Islet of Langerhans (tissue), 1 donor: ENCODE measurements around the gene SPARCL1.
"Not testable (repeated sequence)": the region's sequence is repeated elsewhere in the genome, so short reads cannot be mapped to it uniquely, and the experiment has no call there.

ENCODE experiments used
- FAIRE-seq: peaks from one replicate; lab custom pipeline; 2011; peaks lifted over from hg19 to GRCh38; lab: Jason Lieb, UNC

The SPARCL1 gene

DNA sequence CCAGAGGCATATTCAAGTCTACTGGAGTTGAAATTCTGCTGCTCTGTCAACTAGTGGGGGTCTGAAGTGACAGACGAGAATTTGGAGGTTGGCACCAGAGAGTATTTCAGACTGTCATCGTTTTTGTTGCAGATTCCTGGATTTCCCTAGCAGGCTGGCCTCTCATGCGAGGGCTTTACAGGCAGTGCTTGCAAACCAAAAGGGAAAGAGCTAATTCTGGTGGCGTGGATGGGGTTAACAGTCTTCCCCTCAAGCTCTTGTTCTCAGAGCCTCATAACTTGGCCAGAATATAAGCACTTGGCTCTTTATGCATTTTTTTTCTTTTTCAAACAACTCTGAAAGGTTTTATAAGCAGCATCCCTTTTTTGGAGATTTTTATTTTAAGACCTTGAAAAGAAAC lies at the start of gene SPARCL1:
Gene SPARCL1 (minus strand): TSS at position 190 of the 400 bp plus-strand sequence. CDS start 29,802 bp downstream, outside the sequence.
- no peak for FAIRE-seq

- no peak for FAIRE-seq
Measured at GRCh38 chr4:87575983-87576382, 46.8 kb upstream of the SPARCL1 start.

- no peak for FAIRE-seq
Measured at GRCh38 chr4:87575408-87575807, 46.2 kb upstream of the SPARCL1 start.

GRCh38 chr4:87574996-87575395 lies 45.8 kb upstream of the SPARCL1 start:
- no peak for FAIRE-seq

DNA sequence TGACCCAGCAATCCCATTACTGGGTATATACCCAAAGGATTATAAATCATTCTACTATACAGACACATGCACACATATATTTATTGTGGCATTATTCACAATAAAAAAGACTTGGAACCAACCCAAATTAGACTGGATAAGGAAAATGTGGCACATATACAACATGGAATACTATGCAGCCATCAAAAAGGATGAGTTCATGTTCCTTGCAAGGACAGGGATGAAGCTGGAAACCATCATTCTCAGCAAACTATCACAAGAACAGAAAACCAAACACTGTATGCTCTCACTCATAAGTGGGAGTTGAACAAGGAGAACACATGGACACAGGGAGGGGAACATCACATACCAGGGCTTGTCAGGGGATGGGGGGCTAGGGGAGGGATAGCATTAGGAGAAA lies 45.2 kb upstream of the SPARCL1 start:
- not testable (repeated sequence) for FAIRE-seq

GRCh38 chr4:87570290-87570805 lies 41.2 kb upstream of the SPARCL1 start:
- no peak for FAIRE-seq

DNA sequence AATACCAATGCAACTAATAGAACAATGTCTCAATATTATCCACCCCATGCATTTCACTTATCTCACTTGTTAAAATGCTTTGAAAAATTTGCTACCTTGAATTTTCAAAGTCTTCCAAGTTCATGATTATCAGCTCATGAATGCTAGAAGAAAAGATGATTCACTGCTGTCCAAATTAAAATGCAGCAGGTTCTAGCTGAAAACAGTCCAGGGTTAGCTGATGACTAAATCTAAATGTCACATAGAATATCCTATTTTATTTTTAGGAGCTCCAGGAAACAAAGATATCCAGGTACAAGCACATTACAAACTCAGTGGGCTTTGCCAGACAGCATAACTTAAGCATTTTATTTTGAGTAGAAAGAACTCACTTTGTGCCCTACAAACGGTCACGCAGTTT lies 38.0 kb upstream of the SPARCL1 start:
- peak; percentile 45 for FAIRE-seq

GRCh38 chr4:87566276-87566675 lies 37.1 kb upstream of the SPARCL1 start:
- FAIRE-seq: no peak

GRCh38 chr4:87565746-87566145 lies 36.6 kb upstream of the SPARCL1 start:
- no peak for FAIRE-seq

DNA sequence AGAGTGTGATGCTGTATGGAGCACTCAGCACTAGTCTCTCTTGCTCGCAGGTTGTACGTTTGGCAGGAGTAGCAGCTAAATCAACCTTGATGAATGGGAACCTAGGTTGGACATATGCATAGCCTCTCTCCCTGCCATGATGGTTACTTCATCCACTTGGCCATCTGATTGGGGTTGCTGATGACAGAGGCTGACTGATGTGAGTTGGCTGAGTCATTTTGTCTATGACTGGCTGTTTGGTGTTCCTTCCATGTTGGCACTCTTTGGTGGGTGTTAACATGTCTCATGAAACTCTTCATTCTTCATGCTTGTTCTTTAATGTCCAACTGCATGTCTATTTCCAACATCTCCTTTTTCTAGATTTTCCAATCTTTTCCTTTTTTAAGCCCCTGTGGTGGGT lies 31.6 kb upstream of the SPARCL1 start:
- no peak for FAIRE-seq

DNA sequence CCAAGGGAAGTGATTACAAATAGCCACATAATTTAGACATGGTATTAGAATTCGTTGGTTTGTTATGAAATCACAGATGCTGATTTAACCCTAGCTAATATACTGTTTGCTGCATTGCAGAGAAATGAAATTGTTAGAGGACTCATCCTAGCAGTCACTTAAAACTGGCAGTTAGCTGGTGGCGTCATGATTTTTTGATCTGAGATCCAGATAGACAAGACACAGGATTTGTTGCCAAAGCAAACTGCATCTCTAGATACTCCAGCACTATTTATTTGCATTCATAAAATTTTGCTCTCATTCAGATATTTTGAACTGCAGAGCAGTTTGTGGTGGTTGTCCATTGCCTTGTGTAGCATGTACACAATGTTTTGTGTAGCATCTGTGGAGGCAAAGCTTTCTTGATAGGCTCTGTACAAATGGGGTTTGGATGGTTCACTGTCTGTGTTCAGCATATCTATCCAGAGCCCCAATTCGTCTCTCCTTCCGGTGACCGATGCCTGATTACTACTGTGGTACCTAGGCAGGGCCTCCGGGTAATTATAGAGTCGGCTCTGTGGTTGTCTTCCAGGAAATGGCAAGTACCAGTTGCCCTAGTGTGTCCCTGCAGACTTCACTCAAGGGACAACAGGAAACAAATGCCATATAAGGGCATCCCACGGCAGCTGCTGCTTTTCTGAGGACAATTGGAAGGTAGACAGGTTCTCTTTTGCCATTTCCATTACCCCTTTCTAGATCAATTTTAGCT lies 30.1 kb upstream of the SPARCL1 start:
- no peak for FAIRE-seq

GRCh38 chr4:87557348-87557747 lies 28.2 kb upstream of the SPARCL1 start:
- FAIRE-seq: no peak

- FAIRE-seq: no peak
Measured at GRCh38 chr4:87555773-87556619, 26.8 kb upstream of the SPARCL1 start.

DNA sequence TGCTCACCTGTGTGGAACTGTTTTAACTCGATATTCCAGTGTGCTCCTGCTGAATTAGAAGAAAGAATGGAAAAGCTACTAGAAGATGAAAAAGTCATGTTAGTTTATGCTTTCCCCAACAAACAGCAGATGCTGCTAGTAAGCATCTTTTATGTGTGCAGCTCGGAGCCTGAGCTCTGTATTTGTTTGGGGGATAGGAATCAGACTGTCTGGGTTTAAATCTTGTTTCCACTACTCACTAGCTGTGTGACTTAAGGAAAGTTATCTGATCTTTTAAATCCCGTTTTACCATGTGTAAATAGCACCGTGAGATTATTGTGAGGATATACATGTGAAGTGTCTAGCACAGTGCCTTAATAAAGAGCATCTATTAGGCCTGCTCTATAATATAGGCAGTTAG lies 24.0 kb upstream of the SPARCL1 start:
- FAIRE-seq: no peak

DNA sequence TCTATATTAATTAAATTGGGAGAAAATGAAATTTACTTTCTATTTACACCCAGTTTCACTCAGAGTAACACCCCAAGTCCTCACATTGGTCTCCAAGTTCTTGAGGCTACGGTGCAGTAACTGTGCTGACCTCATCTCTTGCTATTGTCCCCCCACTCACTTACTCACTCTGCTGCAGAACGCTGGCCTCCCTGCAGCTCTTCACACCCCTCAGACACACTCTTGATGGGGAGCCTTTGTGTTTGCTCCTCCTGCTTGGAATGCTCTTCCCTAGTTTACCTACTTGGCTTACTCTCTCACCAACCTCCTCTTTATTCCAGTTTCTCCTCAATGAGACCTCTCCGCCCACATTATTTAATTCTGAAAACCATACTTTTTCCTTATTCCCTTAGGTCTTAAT lies 22.2 kb upstream of the SPARCL1 start:
- no peak for FAIRE-seq

DNA sequence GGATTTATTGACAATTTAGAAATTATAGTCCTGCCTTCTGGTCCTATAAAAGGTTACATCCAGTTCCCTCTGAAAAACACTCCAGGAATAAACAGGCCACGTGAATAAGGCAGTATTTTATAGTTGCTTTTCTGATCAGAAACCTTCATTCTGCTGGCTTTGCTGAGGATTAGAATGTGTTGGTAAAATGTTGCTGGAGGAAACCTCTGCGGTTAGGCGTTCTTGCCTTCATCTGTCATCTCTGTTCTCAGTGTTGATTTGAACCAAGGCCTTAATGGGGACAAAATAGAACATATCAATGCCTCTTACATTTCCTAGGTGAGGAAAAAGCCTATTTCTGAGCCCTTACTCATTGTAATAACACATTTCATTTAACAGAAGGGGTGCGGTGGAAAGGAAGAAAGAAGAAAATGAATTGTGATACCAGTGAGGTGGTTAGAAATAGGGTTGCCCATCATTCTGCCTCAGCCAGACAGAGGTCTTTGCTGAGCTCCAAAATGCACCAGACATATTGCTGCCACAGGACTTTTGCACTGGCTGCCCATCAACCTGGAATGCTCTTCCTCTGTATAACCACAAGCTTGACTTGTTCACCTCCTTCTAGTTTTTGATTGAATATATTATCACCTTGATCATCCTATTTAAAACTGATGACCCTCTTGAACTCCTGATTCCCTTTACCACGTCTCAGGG lies 18.0 kb upstream of the SPARCL1 start:
- FAIRE-seq: no peak

DNA sequence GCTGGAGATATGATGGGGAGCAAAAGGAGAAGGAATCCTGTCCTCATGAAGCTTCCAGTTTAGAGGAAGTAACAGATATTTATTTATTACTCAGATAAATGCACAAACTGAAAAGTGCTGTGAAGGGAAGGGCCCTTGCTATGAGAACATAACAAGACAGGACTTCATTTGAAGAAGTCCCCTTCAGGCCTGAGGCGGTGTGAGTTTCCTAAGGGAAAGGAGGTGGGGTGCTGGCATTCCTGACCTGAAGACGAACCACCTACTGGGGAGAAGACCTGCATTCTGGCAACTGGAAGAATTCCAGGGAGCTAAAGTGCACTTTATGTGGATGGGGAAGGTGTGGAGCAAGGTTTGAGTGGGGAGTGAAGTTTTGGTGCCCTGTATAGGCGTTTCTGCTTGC lies 15.9 kb upstream of the SPARCL1 start:
- FAIRE-seq: no peak

DNA sequence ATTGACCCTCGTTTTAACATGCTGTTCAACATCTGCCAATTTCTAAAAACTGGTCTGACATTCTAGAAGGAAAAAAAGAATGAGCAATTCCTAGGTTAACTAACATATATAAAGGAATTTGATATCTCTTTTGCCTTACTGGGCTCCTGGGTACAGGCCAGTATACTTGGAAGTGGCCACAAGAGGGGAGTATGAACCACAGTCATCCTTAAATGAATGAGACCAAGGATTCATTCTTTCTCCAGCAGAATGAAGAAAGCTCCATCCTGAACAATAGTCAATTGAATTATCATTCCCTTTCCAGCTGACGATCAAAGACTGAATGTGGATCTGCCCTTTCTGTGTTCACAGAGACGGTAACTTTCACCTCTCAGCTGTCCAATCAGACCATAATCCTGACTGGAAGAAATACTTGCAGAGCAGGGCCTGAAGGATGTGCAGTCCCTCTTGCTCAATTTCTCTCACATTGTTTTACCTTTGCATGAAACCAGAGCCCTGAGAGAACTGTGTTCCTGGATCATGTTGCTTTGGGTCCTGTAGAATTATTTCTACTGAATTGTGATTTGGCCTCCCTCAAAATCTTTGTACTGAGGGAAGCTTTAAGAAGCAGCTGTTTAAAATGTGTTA lies 14.8 kb upstream of the SPARCL1 start:
- FAIRE-seq: no peak

GRCh38 chr4:87542734-87543312 lies 13.6 kb upstream of the SPARCL1 start:
- no peak for FAIRE-seq

DNA sequence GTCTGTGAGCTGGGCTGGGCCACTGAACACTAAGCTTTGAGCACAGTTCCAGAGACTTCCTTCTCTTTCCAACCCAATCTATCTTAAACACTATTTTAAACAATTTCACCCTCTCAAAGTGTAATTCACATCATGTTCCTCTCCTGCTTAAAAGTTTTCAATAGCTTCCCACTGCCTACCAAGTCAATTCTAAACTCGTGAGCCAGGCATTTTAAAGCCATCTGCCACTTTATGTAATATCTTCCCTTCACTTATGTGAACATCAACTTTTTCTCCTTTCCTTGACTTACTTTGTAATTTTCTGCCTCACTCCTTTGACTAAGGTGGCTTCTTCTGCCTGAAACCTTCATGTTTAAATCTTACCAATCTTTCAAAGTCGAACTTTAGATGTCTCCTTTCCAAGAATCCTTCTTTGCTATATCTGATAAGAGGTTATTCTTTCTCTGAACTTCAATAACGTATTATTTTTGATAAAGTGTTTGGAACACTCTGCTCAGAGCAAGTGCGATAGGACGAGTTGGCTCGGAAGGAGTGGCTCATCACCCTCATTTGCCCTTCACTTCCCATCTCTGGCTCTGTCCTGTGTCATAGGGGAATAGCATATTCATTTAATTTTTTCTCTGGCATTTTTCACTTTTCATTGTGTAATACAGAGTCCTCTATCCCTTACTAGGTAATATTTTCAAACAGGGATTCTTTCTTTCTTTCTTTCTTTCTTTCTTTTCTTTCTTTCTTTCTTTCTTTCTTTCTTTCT lies 13.0 kb upstream of the SPARCL1 start:
- no peak for FAIRE-seq

DNA sequence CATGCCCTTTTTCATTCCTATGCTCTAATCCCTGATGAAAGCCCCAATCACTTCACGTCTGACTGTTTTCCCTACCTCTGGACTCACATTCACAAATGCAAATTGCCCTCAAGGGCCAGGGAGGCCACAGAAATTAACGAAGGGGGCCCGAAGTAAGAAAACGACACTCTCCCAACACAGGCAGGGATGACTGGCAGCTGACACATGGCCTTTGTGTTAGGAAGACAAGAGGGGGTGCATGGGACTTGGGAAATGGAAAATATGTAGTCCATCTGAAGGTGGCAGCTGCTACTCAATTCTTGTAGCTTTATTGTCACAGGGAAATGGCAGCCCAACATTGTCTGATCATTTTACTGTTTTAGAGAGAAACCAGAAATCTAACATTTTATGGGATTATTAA lies 12.3 kb upstream of the SPARCL1 start:
- no peak for FAIRE-seq
